Tibial nerve (tissue), 4 donors: Measurements from ENCODE around the gene DBNDD2. TPM values are rescaled to one million over a fixed set of nuclear protein-coding genes. Genes with fewer than 3 reads are reported as not detected.

ENCODE experiments used
- DNase-seq, 2 donors: peaks; one replicate each; pipeline ENCODE4 v3.0.0-alpha.2; 2019; ENCODE audit warnings: low spot score in 2 of 2
- H3K27ac ChIP-seq, 4 donors: fragments of 200-600 bp; sonication (generic) in 3 of 4; one replicate each; pipeline ENCODE4 v1.5.1; 2017 to 2019; ENCODE audit warnings: mild to moderate bottlenecking in 1 of 4
- H3K27me3 ChIP-seq, 2 donors: fragments of 200-600 bp; sonication (generic) in 1 of 2; one replicate each; pipeline versions ENCODE4 v1.5.1 to v1.6.0; 2017 to 2019
- H3K36me3 ChIP-seq, 3 donors: fragments of 200-600 bp; sonication (generic); one replicate each; pipeline ENCODE4 v1.5.1; 2018 to 2019
- H3K4me1 ChIP-seq, 4 donors: fragments of 200-600 bp; sonication (generic) in 3 of 4; one replicate each; pipeline ENCODE4 v1.5.1; 2017 to 2019
- H3K4me3 ChIP-seq, 4 donors: fragments of 200-600 bp; sonication (generic) in 3 of 4; one replicate each; pipeline ENCODE4 v1.5.1; 2017 to 2019; ENCODE audit warnings: mild to moderate bottlenecking in 1 of 4, moderate library complexity in 1 of 4
- H3K9me3 ChIP-seq, 4 donors: fragments of 200-600 bp; sonication (generic) in 3 of 4; one replicate each; pipeline ENCODE4 v1.5.1; 2017 to 2019
- EP300 ChIP-seq, 2 donors: sonication (generic); formaldehyde crosslinking; IDR thresholded peaks; one replicate each; pipeline ENCODE4 v1.6.1; 2017; ENCODE audit warnings: antibody characterized with exemption in 2 of 2, mild to moderate bottlenecking in 1 of 2
- POLR2A ChIP-seq, 2 donors: fragments of 450-650 bp; IDR thresholded peaks; one replicate each; pipeline ENCODE4 v1.6.1; 2017; ENCODE audit warnings: antibody characterized with exemption in 2 of 2, mild to moderate bottlenecking in 2 of 2, moderate library complexity in 2 of 2
- WGBS, 2 donors: methylation state at CpG; one replicate each; pipeline ENCODE4 v1.1.5; 2018; 5-methylcytosine and 5-hydroxymethylcytosine counted together
- total RNA-seq, 4 donors: library from RNA; depleted of rRNA; stranded (reverse); fragments of >200 nt; gene quantifications; one replicate each; pipeline ENCODE4 v1.1.0, GENCODE V29; 2016
- TF ChIP-seq, protein P1 (sequence below), 5 experiments: fragments of 200-600 bp in 3 of 5; fragments of 450-650 bp in 2 of 5; sonication (generic) in 3 of 5; IDR thresholded peaks; one replicate each; pipeline ENCODE4 v1.5.1; 2016 to 2019; ENCODE audit warnings: antibody characterized with exemption in 5 of 5, mild to moderate bottlenecking in 3 of 5, moderate library complexity in 2 of 5

The DBNDD2 gene
- total RNA-seq, 4 donors from 2014 or later = 36.3 to 63.3 (median 51.1) TPM

DNA sequence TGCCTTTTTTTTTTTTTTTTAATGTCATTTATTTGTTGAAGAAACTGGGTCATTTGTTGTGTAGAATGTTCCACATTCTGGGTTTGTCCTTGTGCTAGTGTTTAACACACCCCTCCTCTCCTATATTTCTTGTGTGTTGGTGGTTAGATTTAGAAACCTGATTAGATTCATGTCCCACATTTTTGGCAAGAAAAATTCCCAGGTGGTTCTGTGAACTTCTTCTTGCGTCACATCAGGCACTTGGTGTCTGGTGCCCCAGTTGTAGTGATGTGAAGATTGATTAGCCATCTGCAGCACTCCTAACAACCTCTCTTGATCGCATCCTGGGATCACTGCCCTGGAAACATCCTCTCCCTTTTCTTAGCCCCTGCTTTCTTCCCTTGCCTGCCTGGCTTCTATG is 15.6 kb downstream of the DBNDD2 start:
- TF ChIP-seq, protein P1, sequence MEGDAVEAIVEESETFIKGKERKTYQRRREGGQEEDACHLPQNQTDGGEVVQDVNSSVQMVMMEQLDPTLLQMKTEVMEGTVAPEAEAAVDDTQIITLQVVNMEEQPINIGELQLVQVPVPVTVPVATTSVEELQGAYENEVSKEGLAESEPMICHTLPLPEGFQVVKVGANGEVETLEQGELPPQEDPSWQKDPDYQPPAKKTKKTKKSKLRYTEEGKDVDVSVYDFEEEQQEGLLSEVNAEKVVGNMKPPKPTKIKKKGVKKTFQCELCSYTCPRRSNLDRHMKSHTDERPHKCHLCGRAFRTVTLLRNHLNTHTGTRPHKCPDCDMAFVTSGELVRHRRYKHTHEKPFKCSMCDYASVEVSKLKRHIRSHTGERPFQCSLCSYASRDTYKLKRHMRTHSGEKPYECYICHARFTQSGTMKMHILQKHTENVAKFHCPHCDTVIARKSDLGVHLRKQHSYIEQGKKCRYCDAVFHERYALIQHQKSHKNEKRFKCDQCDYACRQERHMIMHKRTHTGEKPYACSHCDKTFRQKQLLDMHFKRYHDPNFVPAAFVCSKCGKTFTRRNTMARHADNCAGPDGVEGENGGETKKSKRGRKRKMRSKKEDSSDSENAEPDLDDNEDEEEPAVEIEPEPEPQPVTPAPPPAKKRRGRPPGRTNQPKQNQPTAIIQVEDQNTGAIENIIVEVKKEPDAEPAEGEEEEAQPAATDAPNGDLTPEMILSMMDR (IDR thresholded peaks at IDR 0.05) = no peak
- TF ChIP-seq POLR2A (IDR thresholded peaks at IDR 0.05) = no peak
- no peak for TF ChIP-seq EP300 (IDR thresholded peaks at IDR 0.05)
- Histone ChIP-seq H3K27me3 (no peaks in the 10 kb centered on the region), H3K4me1 (peaks cover 0 to 20% (median 0%) of the 10 kb centered on the region in 4 donors), H3K36me3 (peaks cover 0 to 84% (median 30%) of the 10 kb centered on the region in 3 donors), H3K4me3 (no peak overlapping the region), H3K27ac (no peak overlapping the region), H3K9me3 (no peaks in the 10 kb centered on the region)
- 96 to 98% methylated on average over 2 of the region's 2 CpGs for WGBS, 2 donors
- no peak for DNase-seq

DNA sequence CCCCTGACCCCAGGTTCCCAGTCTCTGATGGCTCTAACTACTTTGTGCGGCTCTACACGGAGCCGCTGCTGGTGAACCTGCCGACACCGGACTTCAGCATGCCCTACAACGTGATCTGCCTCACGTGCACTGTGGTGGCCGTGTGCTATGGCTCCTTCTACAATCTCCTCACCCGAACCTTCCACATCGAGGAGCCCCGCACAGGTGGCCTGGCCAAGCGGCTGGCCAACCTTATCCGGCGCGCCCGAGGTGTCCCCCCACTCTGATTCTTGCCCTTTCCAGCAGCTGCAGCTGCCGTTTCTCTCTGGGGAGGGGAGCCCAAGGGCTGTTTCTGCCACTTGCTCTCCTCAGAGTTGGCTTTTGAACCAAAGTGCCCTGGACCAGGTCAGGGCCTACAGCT is 17.5 kb downstream of the DBNDD2 start:
- DNase-seq = no peak
- no peak for TF ChIP-seq POLR2A (IDR thresholded peaks at IDR 0.05)
- TF ChIP-seq, protein P1 (IDR thresholded peaks at IDR 0.05) = no peak
- TF ChIP-seq EP300 (IDR thresholded peaks at IDR 0.05) = no peak
- WGBS, 2 donors = 93 to 96% methylated on average over 17 of the region's 17 CpGs
- H3K4me1 ChIP-seq = peaks cover 0 to 17% (median 0%) of the 10 kb centered on the region in 4 donors
- no peaks in the 10 kb centered on the region for H3K9me3 ChIP-seq
- H3K4me3 ChIP-seq = no peak overlapping the region
- H3K27ac ChIP-seq = no peak overlapping the region
- H3K36me3 ChIP-seq = peaks cover 0 to 65% (median 23%) of the 10 kb centered on the region in 3 donors
- no peaks in the 10 kb centered on the region for H3K27me3 ChIP-seq

DNA sequence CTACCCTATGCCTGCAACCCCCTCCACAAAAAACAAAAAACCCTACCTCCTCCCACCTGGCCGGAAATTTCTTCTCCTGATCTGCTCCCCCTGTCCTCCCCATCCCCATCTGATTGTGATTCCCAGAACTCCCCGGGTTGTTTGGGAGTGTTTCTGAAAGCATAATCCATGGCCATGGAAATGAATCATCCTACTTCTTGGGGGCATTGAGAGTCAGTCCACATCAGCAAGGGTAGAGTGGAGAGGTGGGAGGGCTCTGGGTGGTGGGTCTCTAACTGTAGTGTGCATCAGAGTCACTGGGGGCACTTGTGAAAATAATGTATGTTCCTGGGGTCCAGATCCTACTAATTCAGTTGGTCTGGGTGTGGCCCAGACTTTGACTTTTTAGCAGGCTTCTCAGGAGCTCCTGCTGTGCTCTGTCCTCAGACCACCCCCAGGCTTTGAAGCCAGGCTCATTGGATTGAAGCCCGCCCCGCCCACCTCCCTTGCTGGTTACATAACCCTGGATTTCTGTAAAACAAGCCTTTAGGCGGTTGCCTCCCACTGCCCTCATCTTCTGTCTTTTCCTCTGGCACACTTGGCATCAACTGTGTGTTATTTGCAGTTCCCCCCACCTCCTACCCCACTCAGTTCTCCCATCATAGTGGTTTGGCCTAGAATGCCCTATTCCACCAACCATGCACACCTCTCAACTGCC is 18.4 kb downstream of the DBNDD2 start:
- H3K4me1 ChIP-seq = peaks cover 0 to 17% (median 0%) of the 10 kb centered on the region in 4 donors
- TF ChIP-seq POLR2A (IDR thresholded peaks at IDR 0.05) = no peak
- H3K9me3 ChIP-seq = no peaks in the 10 kb centered on the region
- H3K36me3 ChIP-seq = peaks cover 0 to 56% (median 14%) of the 10 kb centered on the region in 3 donors
- WGBS, 2 donors = 79 to 80% methylated on average over 5 of the region's 5 CpGs
- H3K27me3 ChIP-seq = no peaks in the 10 kb centered on the region
- H3K27ac ChIP-seq = no peak overlapping the region
- no peak overlapping the region for H3K4me3 ChIP-seq
- DNase-seq = no peak

DNA sequence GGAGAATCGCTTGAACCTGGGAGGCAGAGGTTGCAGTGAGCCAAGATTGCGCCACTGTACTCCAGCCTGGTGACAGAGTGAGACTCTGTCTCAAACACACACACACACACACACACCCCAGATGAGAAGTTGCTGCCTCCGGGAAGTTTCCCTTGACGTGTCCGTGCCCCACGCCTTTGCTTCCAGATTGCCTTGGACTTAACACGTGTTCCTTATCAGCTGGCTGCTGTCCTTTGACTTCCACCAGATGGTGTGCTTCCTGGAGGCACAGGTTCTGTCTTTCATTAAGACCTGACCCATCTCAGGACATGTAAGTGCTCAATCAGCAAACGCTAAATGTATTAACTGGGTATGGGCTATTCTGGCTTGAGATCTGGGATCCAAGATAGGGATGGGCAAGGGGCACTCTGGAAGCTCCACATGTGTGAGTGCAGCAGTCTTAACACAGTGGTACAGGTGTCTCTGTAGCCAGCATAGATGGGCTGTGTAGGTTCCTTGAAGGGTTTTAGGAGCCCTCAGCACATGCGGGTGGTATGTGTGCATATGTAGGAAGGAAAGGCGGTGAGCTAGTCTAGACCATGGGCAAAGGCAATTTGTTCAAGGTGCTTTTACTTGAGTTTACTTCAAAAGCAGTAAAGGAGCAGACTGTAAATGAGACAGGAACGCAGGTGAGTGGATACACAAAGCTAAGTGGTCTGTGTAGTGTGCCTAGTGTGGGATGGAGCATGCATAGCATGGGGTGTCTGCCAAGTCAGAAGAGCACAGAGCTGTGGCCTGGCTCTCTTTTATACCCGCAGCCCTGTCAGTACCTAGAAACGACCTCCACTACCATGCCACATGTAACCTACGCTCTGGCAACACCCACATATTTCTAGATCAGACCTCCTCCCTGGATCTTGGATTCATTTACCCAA is 19.4 kb downstream of the DBNDD2 start:
- no peak for DNase-seq
- H3K9me3 ChIP-seq = no peaks in the 10 kb centered on the region
- H3K36me3 ChIP-seq = peaks cover 0 to 46% (median 10%) of the 10 kb centered on the region in 3 donors
- WGBS, 2 donors = 80 to 83% methylated on average over 12 to 14 of the region's 14 CpGs
- no peak overlapping the region for H3K27ac ChIP-seq
- peaks cover 0 to 17% (median 0%) of the 10 kb centered on the region in 4 donors for H3K4me1 ChIP-seq
- H3K4me3 ChIP-seq = no peak overlapping the region
- no peaks in the 10 kb centered on the region for H3K27me3 ChIP-seq
- TF ChIP-seq, protein P1 (IDR thresholded peaks at IDR 0.05) = no peak
- TF ChIP-seq POLR2A (IDR thresholded peaks at IDR 0.05) (no peak), EP300 (IDR thresholded peaks at IDR 0.05) (no peak)

DNA sequence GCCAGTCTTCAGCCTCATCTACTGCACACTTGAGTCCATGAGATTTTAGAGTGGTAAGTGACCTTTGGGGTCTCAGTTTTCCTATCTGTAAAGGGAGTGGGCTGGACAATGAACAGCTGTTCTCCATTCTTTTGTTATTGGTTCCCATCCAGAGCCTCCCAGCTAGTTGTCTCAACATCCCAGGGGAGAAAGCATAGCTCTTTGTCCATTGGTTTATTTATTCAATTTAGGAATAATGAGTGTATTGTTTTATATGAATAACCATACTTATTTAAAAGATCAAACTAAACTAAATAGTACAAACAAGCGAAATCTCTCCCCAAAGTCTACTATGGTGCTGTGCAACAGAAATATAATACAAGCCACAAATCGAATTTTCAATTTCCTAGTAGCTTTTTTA is 21.5 kb downstream of the DBNDD2 start:
- 20 to 31% methylated on average over 2 of the region's 2 CpGs for WGBS, 2 donors
- H3K27ac ChIP-seq = no peak overlapping the region

More for the DNA sequence above, 21.5 kb downstream of the DBNDD2 start:
- Histone ChIP-seq H3K4me3 (no peak overlapping the region), H3K27me3 (no peaks in the 10 kb centered on the region), H3K36me3 (peaks cover 0 to 25% (median 0%) of the 10 kb centered on the region in 3 donors), H3K4me1 (peaks cover 0 to 23% (median 0%) of the 10 kb centered on the region in 4 donors), H3K9me3 (no peaks in the 10 kb centered on the region)
- DNase-seq = no peak
- TF ChIP-seq, protein P1 (IDR thresholded peaks at IDR 0.05) = no peak
- no peak for TF ChIP-seq POLR2A (IDR thresholded peaks at IDR 0.05)
- no peak for TF ChIP-seq EP300 (IDR thresholded peaks at IDR 0.05)
